Fibroblast of pulmonary artery (primary cell): ENCODE data around the gene CNTN6.

Experiments used
- DNase-seq: peaks from one replicate; pipeline ENCODE4 v3.0.0-alpha.2; 2010; ENCODE audit warnings: low read depth
- H3K4me3 ChIP-seq: replicated peaks from 2 replicates; pipeline ENCODE4 v1.5.1; 2011; ENCODE audit warnings: low read depth, mild to moderate bottlenecking, control low read depth, low read length, moderate library complexity
- TF ChIP-seq, protein P1 (sequence below): IDR thresholded peaks from 2 replicates; pipeline ENCODE4 v1.5.1; 2011; ENCODE audit warnings: mild to moderate bottlenecking, control low read depth, low read length, inconsistent platforms; ENCODE audit errors: missing control alignments

The CNTN6 gene

DNA sequence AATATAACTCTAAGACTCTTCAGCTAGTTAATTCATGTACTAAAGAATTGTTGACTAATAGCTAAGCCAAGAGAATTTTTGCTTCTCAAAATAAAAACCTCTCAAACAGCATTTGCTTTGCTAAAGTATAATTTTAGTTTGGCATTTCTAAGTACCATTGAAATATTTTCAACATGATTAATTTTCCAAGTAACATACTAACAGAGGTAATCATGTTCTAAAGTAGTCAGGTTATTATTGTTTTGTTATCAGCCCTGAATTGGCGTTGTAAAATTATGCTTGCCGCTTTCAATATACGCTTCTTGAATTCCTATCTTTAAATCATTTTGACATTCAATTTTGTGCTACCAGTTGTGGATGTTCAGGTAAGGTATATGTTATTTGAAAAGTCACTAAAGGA, 134.3 kb downstream of the CNTN6 start:
- TF ChIP-seq, protein P1, sequence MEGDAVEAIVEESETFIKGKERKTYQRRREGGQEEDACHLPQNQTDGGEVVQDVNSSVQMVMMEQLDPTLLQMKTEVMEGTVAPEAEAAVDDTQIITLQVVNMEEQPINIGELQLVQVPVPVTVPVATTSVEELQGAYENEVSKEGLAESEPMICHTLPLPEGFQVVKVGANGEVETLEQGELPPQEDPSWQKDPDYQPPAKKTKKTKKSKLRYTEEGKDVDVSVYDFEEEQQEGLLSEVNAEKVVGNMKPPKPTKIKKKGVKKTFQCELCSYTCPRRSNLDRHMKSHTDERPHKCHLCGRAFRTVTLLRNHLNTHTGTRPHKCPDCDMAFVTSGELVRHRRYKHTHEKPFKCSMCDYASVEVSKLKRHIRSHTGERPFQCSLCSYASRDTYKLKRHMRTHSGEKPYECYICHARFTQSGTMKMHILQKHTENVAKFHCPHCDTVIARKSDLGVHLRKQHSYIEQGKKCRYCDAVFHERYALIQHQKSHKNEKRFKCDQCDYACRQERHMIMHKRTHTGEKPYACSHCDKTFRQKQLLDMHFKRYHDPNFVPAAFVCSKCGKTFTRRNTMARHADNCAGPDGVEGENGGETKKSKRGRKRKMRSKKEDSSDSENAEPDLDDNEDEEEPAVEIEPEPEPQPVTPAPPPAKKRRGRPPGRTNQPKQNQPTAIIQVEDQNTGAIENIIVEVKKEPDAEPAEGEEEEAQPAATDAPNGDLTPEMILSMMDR: no peak
- no peak overlapping the region for H3K4me3 ChIP-seq
- no peak for DNase-seq

DNA sequence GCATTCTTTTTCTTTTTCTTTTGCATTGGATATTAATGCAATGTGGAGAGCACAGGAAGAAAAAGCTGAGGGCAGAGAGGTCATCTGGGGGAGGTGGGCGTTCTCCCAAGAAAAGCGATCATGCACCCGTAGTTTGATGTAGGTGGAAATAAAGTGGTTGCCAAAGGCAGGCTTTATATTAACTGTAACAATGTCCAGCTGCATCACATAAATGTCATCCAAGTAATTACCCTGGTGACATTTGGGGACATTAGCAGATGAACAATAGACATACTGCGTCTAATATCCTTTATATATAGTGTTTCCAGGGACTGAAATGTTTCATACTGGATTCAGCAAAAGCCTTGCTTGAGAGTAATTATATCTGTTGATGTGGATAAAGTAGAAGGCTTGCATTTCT, 135.5 kb downstream of the CNTN6 start:
- no peak for DNase-seq
- H3K4me3 ChIP-seq: no peak overlapping the region
- TF ChIP-seq, protein P1: no peak

DNA sequence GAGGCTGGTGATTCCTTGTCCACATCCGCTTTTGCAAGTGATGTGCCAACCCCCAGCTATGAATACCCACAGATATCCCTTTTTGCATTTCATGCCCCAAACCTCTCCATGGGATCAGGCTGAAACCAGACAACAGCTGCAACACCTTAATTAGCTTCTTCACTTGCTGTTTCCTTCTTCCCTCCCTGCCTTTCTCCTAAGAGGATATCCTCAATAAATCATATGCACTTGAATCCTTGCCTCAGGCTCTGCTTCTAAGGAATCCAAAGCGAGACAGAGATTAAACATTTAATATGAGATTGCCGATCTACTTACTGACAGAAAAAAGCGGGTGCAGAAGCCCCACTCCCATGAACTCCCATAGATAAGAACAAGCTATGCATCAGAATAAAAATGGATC, 138.1 kb downstream of the CNTN6 start:
- DNase-seq: no peak
- TF ChIP-seq, protein P1: no peak
- H3K4me3 ChIP-seq: no peak overlapping the region

DNA sequence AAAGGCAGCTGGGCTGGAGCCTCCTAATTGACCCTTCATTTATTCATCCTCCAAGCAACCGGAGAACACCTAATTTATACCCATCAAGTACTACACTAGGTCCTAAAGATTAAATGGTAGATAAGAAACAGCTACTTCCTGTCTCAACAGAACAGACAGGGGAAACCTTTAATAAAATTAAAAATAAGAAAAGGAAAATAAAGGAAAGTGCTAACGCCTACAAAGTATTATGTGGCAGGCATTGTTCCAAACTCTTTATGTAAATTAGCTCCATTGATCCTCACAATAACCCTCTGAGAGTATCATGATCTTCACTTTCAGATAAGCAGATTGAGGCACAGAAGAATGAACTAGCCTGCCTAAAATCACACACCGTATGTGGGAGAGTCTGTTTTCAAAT, 139.5 kb downstream of the CNTN6 start:
- no peak overlapping the region for H3K4me3 ChIP-seq
- DNase-seq: no peak
- TF ChIP-seq, protein P1: no peak

DNA sequence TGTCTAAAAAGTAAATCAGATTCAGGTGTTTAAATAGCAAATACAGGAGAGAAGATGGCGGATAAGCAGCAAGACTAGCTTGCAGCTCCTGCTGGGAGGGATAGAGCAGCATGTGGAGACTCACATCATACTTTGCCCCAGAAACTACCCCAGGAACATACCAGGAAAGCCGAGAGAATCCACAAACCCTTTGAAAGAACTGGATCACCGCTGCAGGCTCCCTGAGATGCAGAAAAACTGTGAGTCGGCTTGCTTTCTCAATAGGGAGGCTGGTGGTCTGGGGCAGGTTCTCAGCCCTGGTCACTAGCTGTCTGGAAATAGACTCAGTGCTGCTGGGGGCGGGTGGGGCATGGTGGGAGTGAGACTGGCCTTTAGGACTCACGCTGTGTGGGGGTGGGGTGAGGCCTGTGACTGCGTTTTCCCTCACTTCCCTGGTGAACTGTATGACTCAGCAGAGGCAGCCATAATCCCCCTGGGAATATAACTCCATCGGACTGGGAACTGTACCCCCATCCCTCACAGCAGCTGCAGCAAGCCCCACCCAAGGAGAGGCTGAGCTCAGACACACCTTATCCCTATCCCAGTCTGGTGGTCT, 142.8 kb downstream of the CNTN6 start:
- DNase-seq: no peak
- TF ChIP-seq, protein P1: no peak
- no peak overlapping the region for H3K4me3 ChIP-seq

DNA sequence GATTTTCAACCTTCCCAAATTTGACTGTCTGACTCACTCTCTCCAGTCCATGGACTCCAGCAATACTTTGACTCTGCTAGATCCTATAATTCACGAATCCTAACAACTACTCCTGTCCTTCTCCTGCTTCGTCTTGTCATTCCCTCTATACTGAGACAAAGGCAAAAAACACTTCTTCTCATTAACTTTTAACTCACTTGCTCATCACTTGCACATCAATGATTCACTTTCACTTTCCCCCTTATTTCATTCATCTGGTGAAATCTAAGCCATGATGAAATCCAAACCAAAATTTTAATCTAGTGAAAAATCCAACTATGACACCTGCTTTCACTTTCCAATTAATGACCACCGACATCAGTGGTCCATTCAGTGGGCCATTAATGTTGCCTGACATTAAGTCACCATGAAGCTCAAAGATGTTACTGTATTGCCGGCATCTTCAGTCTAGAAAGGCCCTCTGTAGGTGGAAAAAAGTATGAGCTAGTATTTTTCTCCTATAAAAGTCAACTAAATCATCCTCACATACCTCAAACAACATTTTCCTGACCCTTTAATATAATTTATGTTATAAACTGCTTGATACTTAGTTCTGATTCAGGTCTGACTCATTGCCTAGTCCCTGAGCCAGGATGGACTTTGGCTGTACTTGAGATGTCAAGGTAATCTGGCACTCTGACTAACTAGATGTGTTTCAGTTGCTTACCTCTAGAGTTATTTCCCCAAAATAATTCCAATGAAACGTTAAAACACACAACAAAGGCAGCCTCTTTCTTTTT, 158.6 kb downstream of the CNTN6 start:
- TF ChIP-seq, protein P1: peak; percentile 10
- no peak overlapping the region for H3K4me3 ChIP-seq
- peak; percentile 10 for DNase-seq

DNA sequence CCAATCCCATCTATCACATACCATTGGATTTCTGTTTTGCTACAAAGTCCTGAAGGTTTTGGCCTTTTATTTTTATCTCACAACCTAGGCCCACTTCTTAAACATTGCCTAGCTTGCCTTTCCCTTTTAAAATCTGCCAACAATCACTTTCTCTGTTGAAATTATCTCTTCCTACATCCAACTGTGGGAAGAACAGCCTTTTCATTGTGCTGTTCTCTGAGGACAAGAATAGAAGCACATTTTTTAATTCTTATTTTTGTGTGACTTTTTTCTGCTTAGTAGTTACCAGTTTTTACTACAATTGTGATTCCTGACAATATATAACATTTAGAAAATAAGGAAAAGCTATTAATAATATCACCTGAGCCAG, 159.2 kb downstream of the CNTN6 start:
- H3K4me3 ChIP-seq: no peak overlapping the region
- DNase-seq: no peak
- TF ChIP-seq, protein P1: no peak
